ENCODE data around the gene HACE1.

GRCh38 chr6:104908888-104909525 lies 49.3 kb upstream of the HACE1 start:
- TF ChIP-seq CTCF (IDR thresholded peaks at IDR 0.05) (no peak), EP300 (IDR thresholded peaks at IDR 0.05) (no peak), POLR2A (IDR thresholded peaks at IDR 0.05) (no peak)

All from gastroesophageal sphincter (tissue), 3 donors.